ENCODE data around the gene ATP1A4. TPM values are rescaled to one million over a fixed set of nuclear protein-coding genes. Genes with fewer than 3 reads are reported as not detected.

ATP1A4 gene
- total RNA-seq, 1 donor from 2014 or later, result 0.38 TPM

DNA sequence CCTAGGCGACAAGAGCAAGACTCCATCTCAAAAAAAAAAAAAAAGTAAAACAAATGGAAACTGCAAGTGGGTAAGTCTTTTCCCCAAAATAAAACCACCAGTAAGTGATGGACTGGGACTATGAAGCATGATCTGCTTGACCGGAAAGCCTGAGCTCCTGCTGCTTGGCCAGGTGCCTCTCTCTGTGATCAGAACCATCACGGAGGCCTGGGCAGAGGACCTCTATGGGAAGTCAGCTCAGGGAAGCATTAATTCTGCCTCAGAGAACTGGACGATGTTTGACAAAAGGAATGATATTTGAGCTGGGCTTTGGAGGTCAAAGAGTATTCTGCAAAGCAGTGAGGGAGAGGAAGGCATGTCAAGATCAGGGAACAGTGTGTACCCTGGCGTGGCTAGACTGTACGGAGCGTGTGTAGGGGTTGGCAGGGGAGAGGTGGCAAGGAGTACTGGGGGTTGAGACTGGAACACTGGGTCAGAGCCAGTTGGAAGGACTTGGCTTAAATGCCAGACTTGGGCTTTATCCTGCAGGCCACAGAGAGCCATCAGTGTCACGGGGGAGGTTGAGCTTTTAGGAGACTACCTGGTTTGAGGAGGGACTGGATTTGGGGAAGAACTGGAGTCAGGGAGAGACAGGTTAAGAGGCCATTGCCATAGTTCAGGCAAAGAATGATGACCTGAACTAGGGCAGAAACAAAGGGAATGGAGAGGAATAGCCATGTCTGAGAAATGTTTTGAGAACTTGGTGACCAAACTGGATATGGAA, 19.4 kb upstream of the ATP1A4 start:
- H3K4me3 Mint-ChIP-seq, result no peak overlapping the region
- H3K27ac Mint-ChIP-seq, result no peak overlapping the region
- TF ChIP-seq, protein P1, sequence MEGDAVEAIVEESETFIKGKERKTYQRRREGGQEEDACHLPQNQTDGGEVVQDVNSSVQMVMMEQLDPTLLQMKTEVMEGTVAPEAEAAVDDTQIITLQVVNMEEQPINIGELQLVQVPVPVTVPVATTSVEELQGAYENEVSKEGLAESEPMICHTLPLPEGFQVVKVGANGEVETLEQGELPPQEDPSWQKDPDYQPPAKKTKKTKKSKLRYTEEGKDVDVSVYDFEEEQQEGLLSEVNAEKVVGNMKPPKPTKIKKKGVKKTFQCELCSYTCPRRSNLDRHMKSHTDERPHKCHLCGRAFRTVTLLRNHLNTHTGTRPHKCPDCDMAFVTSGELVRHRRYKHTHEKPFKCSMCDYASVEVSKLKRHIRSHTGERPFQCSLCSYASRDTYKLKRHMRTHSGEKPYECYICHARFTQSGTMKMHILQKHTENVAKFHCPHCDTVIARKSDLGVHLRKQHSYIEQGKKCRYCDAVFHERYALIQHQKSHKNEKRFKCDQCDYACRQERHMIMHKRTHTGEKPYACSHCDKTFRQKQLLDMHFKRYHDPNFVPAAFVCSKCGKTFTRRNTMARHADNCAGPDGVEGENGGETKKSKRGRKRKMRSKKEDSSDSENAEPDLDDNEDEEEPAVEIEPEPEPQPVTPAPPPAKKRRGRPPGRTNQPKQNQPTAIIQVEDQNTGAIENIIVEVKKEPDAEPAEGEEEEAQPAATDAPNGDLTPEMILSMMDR (IDR thresholded peaks at IDR 0.05; ENCODE audit: unreplicated experiment), result no peak
- H3K4me1 Mint-ChIP-seq, result no peaks in the 10 kb centered on the region
- H3K9me3 Mint-ChIP-seq, result no peaks in the 10 kb centered on the region
- H3K27me3 Mint-ChIP-seq (ENCODE audit: low read depth), result peaks cover 22% of the 10 kb centered on the region
- no peak for DNase-seq (ENCODE audit: low spot score in 2 of 2, unreplicated experiment in 2 of 2)
- no peaks in the 10 kb centered on the region for H3K36me3 Mint-ChIP-seq

GRCh38 chr1:160133990-160134770, 17.2 kb upstream of the ATP1A4 start:
- Mint-ChIP-seq H3K36me3 (no peaks in the 10 kb centered on the region), H3K27ac (no peak overlapping the region), H3K4me3 (no peak overlapping the region), H3K9me3 (no peaks in the 10 kb centered on the region), H3K27me3 (ENCODE audit: low read depth) (peaks cover 24% of the 10 kb centered on the region), H3K4me1 (no peaks in the 10 kb centered on the region)
- no peak for DNase-seq (ENCODE audit: low spot score in 2 of 2, unreplicated experiment in 2 of 2)
- TF ChIP-seq, protein P1 (IDR thresholded peaks at IDR 0.05; ENCODE audit: unreplicated experiment), result no peak

DNA sequence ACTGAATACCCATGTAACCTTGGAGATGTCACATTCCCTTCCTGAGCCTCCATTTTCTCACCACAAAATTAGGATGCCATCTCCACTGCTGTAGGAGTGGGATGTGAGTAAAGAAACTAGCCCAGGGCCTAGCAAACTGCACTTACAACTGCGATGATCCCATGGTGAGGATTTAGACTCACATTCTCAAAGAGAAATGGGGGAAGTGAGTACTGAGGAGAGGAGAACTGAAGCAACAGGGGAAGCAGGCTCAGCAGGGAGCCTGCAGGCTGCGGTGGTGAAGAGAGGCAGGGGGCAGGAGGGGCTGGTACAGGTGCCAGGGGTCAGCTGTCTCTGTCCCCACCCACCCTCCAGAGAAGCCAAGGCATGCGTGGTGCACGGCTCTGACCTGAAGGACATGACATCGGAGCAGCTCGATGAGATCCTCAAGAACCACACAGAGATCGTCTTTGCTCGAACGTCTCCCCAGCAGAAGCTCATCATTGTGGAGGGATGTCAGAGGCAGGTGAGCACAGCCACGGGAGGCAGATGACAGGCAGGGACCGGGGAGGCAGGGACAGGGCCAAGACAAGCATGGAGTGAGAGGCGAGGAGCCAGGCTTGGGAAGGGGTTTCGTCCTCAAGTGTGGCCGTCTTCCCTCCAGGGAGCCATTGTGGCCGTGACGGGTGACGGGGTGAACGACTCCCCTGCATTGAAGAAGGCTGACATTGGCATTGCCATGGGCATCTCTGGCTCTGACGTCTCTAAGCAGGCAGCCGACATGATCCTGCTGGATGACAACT, 16.4 kb upstream of the ATP1A4 start:
- DNase-seq (ENCODE audit: low spot score in 2 of 2, unreplicated experiment in 2 of 2), result no peak
- Mint-ChIP-seq H3K4me3 (no peak overlapping the region), H3K27me3 (ENCODE audit: low read depth) (peaks cover 24% of the 10 kb centered on the region), H3K9me3 (no peaks in the 10 kb centered on the region), H3K4me1 (no peaks in the 10 kb centered on the region), H3K36me3 (no peaks in the 10 kb centered on the region), H3K27ac (no peak overlapping the region)
- TF ChIP-seq, protein P1 (IDR thresholded peaks at IDR 0.05; ENCODE audit: unreplicated experiment), result no peak

DNA sequence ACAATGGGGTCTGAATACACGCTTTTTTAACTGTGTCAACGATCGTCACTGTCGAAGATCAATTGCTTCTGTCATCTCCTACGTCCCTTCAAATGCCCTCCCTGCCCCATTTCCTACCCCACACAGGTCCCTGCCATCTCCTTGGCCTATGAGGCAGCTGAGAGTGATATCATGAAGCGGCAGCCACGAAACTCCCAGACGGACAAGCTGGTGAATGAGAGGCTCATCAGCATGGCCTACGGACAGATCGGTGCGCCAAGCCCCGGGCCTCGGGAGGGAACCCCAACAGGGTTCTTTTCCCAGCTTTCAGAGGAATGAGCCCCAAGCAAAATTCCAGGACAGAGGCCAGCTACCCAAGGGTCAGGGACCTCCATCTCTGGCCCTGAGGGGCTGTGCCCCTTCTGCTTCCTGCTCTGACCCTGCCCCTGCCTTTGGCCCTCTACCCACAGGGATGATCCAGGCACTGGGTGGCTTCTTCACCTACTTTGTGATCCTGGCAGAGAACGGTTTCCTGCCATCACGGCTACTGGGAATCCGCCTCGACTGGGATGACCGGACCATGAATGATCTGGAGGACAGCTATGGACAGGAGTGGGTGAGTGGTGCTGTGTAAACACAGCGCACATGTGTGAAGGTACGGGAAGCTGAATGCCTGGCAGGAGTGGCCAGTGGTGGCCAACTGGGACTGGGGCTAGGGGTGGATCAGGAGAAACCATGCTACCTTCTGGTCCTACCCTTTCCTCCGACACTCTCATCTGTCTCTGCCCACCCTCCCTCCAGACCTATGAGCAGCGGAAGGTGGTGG, 15.1 kb upstream of the ATP1A4 start:
- H3K27ac Mint-ChIP-seq, result no peak overlapping the region
- H3K4me1 Mint-ChIP-seq, result no peaks in the 10 kb centered on the region
- peaks cover 22% of the 10 kb centered on the region for H3K27me3 Mint-ChIP-seq (ENCODE audit: low read depth)
- no peaks in the 10 kb centered on the region for H3K36me3 Mint-ChIP-seq
- H3K9me3 Mint-ChIP-seq, result no peaks in the 10 kb centered on the region
- TF ChIP-seq, protein P1 (IDR thresholded peaks at IDR 0.05; ENCODE audit: unreplicated experiment), result no peak
- DNase-seq (ENCODE audit: low spot score in 2 of 2, unreplicated experiment in 2 of 2), result no peak
- H3K4me3 Mint-ChIP-seq, result no peak overlapping the region

GRCh38 chr1:160136926-160137200, 14.5 kb upstream of the ATP1A4 start:
- no peak overlapping the region for H3K4me3 Mint-ChIP-seq
- H3K36me3 Mint-ChIP-seq, result no peaks in the 10 kb centered on the region
- H3K4me1 Mint-ChIP-seq, result no peaks in the 10 kb centered on the region
- H3K27me3 Mint-ChIP-seq (ENCODE audit: low read depth), result peaks cover 21% of the 10 kb centered on the region
- TF ChIP-seq, protein P1 (IDR thresholded peaks at IDR 0.05; ENCODE audit: unreplicated experiment), result no peak
- H3K27ac Mint-ChIP-seq, result no peak overlapping the region
- DNase-seq (ENCODE audit: low spot score in 2 of 2, unreplicated experiment in 2 of 2), result no peak
- no peaks in the 10 kb centered on the region for H3K9me3 Mint-ChIP-seq

Data from mesothelial cell of epicardium (in vitro differentiated cells).